Psoas muscle (tissue), 8 donors: ENCODE results near the gene UFD1. TPM values are rescaled to one million over a fixed set of nuclear protein-coding genes. Genes with fewer than 3 reads are reported as not detected.

Experiments used
- ATAC-seq, 4 donors: fragments of 200-7000 bp; cut with Tn5 transposase; one replicate each; pipeline ENCODE4 v1.9.1; 2020; ENCODE audit warnings: moderate library complexity in 3 of 4, mild to moderate bottlenecking in 2 of 4
- DNase-seq, 2 donors: peaks; one replicate each; pipeline ENCODE4 v3.0.0-alpha.2; 2020
- H3K27ac ChIP-seq: fragments of 200-600 bp; one replicate; pipeline ENCODE4 v1.8.0; 2022
- H3K27me3 ChIP-seq, 3 donors: fragments of 200-600 bp in 1 of 3; one replicate each; pipeline versions ENCODE4 v1.6.1 to v1.8.0; 2013 to 2022; ENCODE audit warnings: low read length in 2 of 3, mild to moderate bottlenecking in 2 of 3, moderate library complexity in 1 of 3; ENCODE audit not compliant: insufficient read depth in 3 of 3
- H3K36me3 ChIP-seq, 2 donors: fragments of 200-600 bp in 1 of 2; one replicate each; pipeline versions ENCODE4 v1.6.1 to v1.8.0; 2013 to 2022; ENCODE audit warnings: low read depth in 1 of 2, mild to moderate bottlenecking in 1 of 2, moderate library complexity in 1 of 2; ENCODE audit not compliant: insufficient read depth in 1 of 2
- H3K4me1 ChIP-seq: fragments of 200-600 bp; one replicate; pipeline ENCODE4 v1.8.0; 2022
- H3K4me3 ChIP-seq: fragments of 200-600 bp; one replicate; pipeline ENCODE4 v1.8.0; 2022; ENCODE audit warnings: mild to moderate bottlenecking
- H3K9me3 ChIP-seq: fragments of 200-600 bp; one replicate; pipeline ENCODE4 v1.8.0; 2022
- CTCF ChIP-seq: fragments of 200-600 bp; IDR thresholded peaks from one replicate; pipeline ENCODE4 v1.8.0; 2022; ENCODE audit warnings: antibody characterized with exemption
- WGBS, 3 donors: extraction: QIAGEN DNeasy Blood & Tissue Kit; methylation state at CpG; one replicate each; pipeline versions ENCODE4 v1.1.6 to v1.1.7; 2013; 5-methylcytosine and 5-hydroxymethylcytosine counted together
- intact Hi-C, 2 donors: fragments of 100-400 bp; cut with DNase I; formaldehyde crosslinking; loops; one replicate each; pipeline versions ENCODE4 v1.11.0 to v1.14.2; 2022
- polyA plus RNA-seq, 3 donors: library from polyadenylated mRNA; stranded (reverse); fragments of 200-250 nt; gene quantifications; one replicate each; pipeline ENCODE4 v1.2.3, GENCODE V29; 2013
- total RNA-seq, 4 donors: library from RNA; stranded (reverse); fragmentation: NEBNext Ultra II Directional in 2 of 4; extraction: Animal tissue kit (Norgen Biotek cat#: 25700) in 2 of 4; gene quantifications; one replicate each; pipeline versions ENCODE4 v1.2.1 to v1.2.4, GENCODE V29; 2021 to 2023
- donor health status: healthy with polysubstance abuse.
- donor health status: DM: no; HTN: no; CAD: no; lungs with moderate emphysema.
- donor health status: Bipolar disorder and iron deficiency.
- donor health status: healthy.
- donor health status: DM: yes; HTN: yes; CAD: no.
- donor health status: DM: no; HTN: no; CAD: no.
- donor health status: DM: no; HTN: no; CAD: no.
- donor health status: DM: yes; HTN: yes; CAD: no.

UFD1 gene
- total and polyA plus RNA-seq, 7 donors, result 44.3 to 226 (median 79.6) TPM

GRCh38 chr22:19520007-19520406 is 41.0 kb upstream of the UFD1 start:
- H3K4me1 ChIP-seq, result no peaks in the 10 kb centered on the region
- no peaks in the 10 kb centered on the region for H3K9me3 ChIP-seq
- peak overlapping the region; percentile 64 for H3K4me3 ChIP-seq
- H3K27ac ChIP-seq, result no peak overlapping the region
- DNase-seq (no peak), ATAC-seq (no peak)
- TF ChIP-seq CTCF, result no peak
- intact Hi-C loops, result loop anchor here in 1 of 2 donors (10.0 kb wide), 1 partner anchor 105 kb away; no protein-coding TSS in a partner anchor
- no peaks in the 10 kb centered on the region for H3K36me3 ChIP-seq
- 59 to 75% (median 60%) methylated on average over 6 of the region's 6 CpGs for WGBS, 3 donors
- peaks cover 0 to 32% (median 13%) of the 10 kb centered on the region in 3 donors for H3K27me3 ChIP-seq

- H3K4me3 ChIP-seq, result peak overlapping the region; percentile 18
- peaks cover 0 to 25% (median 13%) of the 10 kb centered on the region in 3 donors for H3K27me3 ChIP-seq
- H3K4me1 ChIP-seq, result no peaks in the 10 kb centered on the region
- intact Hi-C loops, result loop anchor here in 1 of 2 donors (5.0 kb wide), 1 partner anchor 53 kb away; no protein-coding TSS in a partner anchor
- no peak for TF ChIP-seq CTCF
- H3K9me3 ChIP-seq, result no peaks in the 10 kb centered on the region
- no peak for DNase-seq
- H3K36me3 ChIP-seq, result no peaks in the 10 kb centered on the region
- WGBS, 3 donors, result 46 to 54% (median 50%) methylated on average over 17 of the region's 17 CpGs
- no peak for ATAC-seq
- H3K27ac ChIP-seq, result no peak overlapping the region
Measured at GRCh38 chr22:19519041-19519926, 40.3 kb upstream of the UFD1 start.

- Histone ChIP-seq H3K4me3 (no peak overlapping the region), H3K27me3 (peaks cover 0 to 18% (median 9%) of the 10 kb centered on the region in 3 donors), H3K4me1 (no peaks in the 10 kb centered on the region), H3K9me3 (no peaks in the 10 kb centered on the region), H3K27ac (no peak overlapping the region), H3K36me3 (no peaks in the 10 kb centered on the region)
- DNase-seq, result no peak
- WGBS, 3 donors, result 47 to 67% (median 54%) methylated on average over 10 of the region's 10 CpGs
- intact Hi-C loops, result loop anchor here in 1 of 2 donors (5.0 kb wide), 1 partner anchor 54 kb away; no protein-coding TSS in a partner anchor
- no peak for ATAC-seq
- no peak for TF ChIP-seq CTCF
Measured at GRCh38 chr22:19518635-19519034, 39.6 kb upstream of the UFD1 start.

GRCh38 chr22:19517919-19518611 is 39.1 kb upstream of the UFD1 start:
- intact Hi-C loops, result loop anchor here in 1 of 2 donors (5.0 kb wide), 1 partner anchor 54 kb away; no protein-coding TSS in a partner anchor
- no peaks in the 10 kb centered on the region for H3K4me1 ChIP-seq
- no peaks in the 10 kb centered on the region for H3K36me3 ChIP-seq
- DNase-seq, result no peak
- no peak for TF ChIP-seq CTCF
- 70 to 82% (median 74%) methylated on average over 10 to 12 of the region's 12 CpGs for WGBS, 3 donors
- H3K27me3 ChIP-seq, result peaks cover 0 to 15% (median 8%) of the 10 kb centered on the region in 3 donors
- no peak overlapping the region for H3K4me3 ChIP-seq
- no peaks in the 10 kb centered on the region for H3K9me3 ChIP-seq
- ATAC-seq, result no peak
- no peak overlapping the region for H3K27ac ChIP-seq
